ENCODE measurements around the gene ABCC3.

Gene ABCC3

DNA sequence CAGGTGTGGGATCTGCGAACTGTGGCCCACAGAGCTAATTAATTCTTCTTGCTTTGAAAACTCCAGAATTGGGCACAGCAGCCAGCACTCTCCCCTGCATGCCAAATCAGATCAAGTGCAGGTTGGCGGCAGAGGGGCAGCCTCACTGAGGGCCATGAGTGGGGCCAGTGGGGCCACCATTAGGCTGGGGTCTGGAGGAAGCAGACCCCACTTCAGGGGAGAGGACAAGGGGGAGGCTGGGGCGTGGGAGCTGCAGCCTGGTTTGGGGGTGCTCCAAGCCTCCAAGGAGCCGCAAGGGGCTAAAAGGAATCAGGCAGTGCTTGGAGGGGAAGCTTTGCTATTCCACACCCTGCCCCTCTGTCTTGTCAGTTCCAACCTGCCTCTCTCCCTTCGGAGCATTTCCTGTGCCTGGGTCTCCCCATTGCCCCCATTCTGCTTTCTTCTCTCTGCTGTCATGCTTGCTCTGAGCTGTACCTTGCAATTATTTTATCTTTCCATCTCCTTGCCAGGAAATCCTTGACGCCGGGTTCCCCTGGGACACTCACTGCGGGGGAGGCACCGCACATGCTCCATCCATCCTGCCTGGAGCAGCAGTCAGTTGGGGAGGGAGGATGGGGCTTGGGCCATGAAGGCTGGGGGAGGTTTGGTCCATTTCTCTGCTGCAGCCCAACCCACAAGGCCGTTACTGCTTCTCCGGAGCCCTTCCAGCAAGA lies 3.3 kb upstream of the ABCC3 start:
- TF ChIP-seq, protein P1, sequence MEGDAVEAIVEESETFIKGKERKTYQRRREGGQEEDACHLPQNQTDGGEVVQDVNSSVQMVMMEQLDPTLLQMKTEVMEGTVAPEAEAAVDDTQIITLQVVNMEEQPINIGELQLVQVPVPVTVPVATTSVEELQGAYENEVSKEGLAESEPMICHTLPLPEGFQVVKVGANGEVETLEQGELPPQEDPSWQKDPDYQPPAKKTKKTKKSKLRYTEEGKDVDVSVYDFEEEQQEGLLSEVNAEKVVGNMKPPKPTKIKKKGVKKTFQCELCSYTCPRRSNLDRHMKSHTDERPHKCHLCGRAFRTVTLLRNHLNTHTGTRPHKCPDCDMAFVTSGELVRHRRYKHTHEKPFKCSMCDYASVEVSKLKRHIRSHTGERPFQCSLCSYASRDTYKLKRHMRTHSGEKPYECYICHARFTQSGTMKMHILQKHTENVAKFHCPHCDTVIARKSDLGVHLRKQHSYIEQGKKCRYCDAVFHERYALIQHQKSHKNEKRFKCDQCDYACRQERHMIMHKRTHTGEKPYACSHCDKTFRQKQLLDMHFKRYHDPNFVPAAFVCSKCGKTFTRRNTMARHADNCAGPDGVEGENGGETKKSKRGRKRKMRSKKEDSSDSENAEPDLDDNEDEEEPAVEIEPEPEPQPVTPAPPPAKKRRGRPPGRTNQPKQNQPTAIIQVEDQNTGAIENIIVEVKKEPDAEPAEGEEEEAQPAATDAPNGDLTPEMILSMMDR (IDR thresholded peaks at IDR 0.05; ENCODE audit: control extremely low read depth, extremely low read depth, low read depth, missing control alignments), result no peak
- CTCF ChIA-PET, result interaction anchor here (0.7 to 10.3 kb wide), 15 partner anchors 8 to 185 kb away, joined by 3 to 70 read pairs (median 4); no protein-coding TSS in a partner anchor
- POLR2A ChIA-PET, result no interaction called here
- DNase-seq (ENCODE audit: extremely low spot score), result no peak

DNA sequence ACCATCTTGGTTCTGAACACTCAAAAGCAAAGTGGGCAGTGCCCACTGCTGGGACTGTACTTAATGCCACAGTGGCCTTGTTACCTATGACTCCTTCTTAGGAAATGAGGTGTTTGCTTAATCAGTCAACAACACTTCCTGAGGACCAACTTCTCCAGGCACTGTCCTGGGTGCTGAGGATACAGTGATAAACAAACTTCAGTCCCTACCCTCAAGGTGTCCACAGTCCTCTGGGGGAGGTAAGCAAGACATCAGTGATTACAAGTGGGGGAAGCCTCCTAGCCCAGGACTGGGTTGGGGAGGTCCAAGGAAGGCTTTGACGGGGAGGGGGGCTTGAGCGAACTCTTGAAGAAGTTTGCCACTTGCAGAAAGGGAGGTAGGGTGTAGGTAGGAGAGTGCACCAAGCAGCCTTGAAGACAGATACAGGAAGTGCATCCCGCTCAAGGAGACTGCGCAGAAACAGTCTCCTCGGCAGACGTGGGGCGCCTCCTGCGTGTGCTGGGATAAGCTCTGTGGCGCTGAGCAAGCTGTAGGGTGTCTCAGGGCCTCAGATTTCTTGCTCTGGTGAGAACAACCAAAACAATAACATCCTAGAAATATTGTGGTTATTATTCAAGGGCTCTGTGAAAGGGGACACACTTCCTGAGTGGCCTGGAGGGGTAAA lies 2.6 kb upstream of the ABCC3 start:
- DNase-seq (ENCODE audit: extremely low spot score), result no peak
- ChIA-PET CTCF (interaction anchor here (1.0 to 10.3 kb wide), 13 partner anchors 7 to 153 kb away, joined by 3 to 70 read pairs (median 4); no protein-coding TSS in a partner anchor), POLR2A (no interaction called here)
- TF ChIP-seq, protein P1 (IDR thresholded peaks at IDR 0.05; ENCODE audit: control extremely low read depth, extremely low read depth, low read depth, missing control alignments), result no peak

DNA sequence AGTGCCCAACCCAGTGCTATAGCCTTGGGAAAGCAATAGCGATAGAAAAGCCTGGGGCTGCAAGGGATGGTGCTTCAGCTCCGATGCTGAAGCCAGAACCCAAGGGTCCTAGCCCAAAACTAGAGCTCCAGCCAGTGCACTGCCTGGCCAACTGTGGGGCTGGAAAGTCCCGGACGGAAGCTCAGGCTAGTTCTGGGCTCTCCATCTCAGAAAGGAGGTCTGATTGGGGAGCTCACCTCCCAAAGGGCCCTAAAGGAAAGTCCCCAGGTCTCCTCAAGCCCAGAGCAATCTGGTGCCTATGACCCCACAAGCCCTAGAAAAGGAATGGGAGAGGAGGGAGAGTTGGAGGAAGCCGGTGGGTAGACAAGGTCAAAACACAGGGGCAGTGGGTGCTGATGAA lies 2.0 kb upstream of the ABCC3 start:
- CTCF ChIA-PET, result interaction anchor here (0.9 to 1.9 kb wide), 8 partner anchors 9 to 209 kb away, joined by 3 to 4 read pairs (median 4); no protein-coding TSS in a partner anchor
- POLR2A ChIA-PET, result no interaction called here
- TF ChIP-seq, protein P1 (IDR thresholded peaks at IDR 0.05; ENCODE audit: control extremely low read depth, extremely low read depth, low read depth, missing control alignments), result no peak
- no peak for DNase-seq (ENCODE audit: extremely low spot score)

DNA sequence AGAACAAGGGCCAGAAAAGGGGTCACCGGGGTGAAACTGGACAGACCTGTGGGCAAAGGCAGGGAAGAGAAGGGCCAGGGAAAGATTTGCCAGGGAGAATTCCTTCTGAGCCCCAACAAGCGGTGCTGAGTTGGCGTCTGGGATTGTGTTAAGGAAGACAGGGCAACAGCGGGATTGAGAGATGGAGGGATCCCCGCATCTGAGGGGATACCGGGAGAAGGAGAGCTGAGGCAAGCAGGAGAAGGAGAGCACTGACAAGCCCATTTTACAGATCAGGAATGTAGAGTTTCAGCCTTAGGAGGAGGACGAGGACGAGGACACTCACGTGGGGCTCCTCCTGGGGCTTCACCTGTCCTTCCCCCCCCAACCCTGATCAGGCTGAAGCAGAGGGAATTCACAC lies 998 bp upstream of the ABCC3 start:
- CTCF ChIA-PET, result interaction anchor here (0.8 to 1.2 kb wide), 5 partner anchors 10 to 150 kb away, joined by 3 to 4 read pairs (median 3); no protein-coding TSS in a partner anchor
- POLR2A ChIA-PET, result no interaction called here
- no peak for DNase-seq (ENCODE audit: extremely low spot score)
- TF ChIP-seq, protein P1 (IDR thresholded peaks at IDR 0.05; ENCODE audit: control extremely low read depth, extremely low read depth, low read depth, missing control alignments), result no peak

DNA sequence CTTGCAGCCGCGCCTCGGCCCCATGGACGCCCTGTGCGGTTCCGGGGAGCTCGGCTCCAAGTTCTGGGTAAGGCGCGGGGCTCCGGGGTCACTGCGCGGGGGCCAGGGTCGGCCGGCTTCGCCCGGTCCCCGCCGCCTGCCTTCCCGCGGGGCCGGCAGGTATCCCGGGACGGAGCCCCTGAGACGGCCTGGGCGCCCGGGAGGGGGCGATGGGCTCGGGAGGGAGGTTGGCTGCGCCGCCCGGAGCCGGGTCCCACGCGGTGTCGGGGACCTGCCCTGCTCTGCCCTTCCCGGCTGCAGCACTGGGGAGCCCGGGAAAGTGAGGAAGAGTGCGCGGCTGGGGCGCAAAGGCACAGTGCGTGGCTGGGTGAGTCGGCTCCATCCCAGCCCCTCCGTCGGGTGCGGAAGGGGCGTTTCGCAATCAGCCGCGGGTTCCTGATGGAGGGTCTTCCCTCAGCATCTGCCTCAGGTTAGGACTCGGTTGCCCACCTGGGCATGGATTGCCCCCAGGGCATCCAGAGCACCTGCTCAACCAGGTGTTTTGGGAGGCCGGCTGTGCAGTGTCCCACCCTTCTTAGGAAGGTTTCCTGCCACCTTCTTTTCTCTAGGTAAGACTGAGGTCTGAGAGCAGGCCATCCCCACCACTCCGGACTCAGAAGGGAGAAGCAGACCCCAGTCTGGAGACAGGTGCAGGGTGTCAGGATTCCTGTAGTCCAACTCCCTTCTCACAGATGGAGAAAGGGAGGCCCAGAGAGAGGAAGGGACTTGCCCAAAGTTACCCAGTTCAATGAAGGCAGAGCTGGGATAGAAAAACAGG lies 442 bp downstream of the ABCC3 start:
- CTCF ChIA-PET, result interaction anchor here (5.1 kb wide), 1 partner anchor 9 kb away, joined by 29 read pairs; no protein-coding TSS in a partner anchor
- no peak for DNase-seq (ENCODE audit: extremely low spot score)
- TF ChIP-seq, protein P1 (IDR thresholded peaks at IDR 0.05; ENCODE audit: control extremely low read depth, extremely low read depth, low read depth, missing control alignments), result no peak
- POLR2A ChIA-PET, result no interaction called here

DNA sequence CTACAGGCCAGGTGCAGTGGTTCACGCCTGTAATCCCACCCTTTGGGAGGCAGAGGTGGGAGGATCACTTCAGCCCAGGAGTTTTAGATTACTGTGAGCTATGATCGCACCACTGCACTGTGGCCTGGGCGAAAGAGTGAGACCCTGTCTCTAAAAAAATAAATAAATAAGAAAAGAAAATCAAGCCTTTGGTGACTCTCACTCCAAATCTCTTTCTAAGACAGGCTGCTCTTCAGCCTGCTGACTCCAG lies 976 bp downstream of the ABCC3 start:
- DNase-seq (ENCODE audit: extremely low spot score), result no peak
- TF ChIP-seq, protein P1 (IDR thresholded peaks at IDR 0.05; ENCODE audit: control extremely low read depth, extremely low read depth, low read depth, missing control alignments), result no peak
- ChIA-PET CTCF (interaction anchor here (5.1 kb wide), 1 partner anchor 10 kb away, joined by 29 read pairs; no protein-coding TSS in a partner anchor), POLR2A (no interaction called here)

All from GM10248 (cell line).